Stimulated activated CD4-positive, alpha-beta T cell treated with anti-CD3 and anti-CD28 coated beads, Interleukin-15, amount 100 ng/mL, for 1 hour (primary cell): Measurements from ENCODE around the gene EGFL7.

Experiments used
- DNase-seq, 2 donors: peaks; one replicate each; pipeline ENCODE4 v3.0.0-alpha.2; 2020; ENCODE audit warnings: low read depth in 1 of 2, low spot score in 1 of 2

Gene EGFL7

DNA sequence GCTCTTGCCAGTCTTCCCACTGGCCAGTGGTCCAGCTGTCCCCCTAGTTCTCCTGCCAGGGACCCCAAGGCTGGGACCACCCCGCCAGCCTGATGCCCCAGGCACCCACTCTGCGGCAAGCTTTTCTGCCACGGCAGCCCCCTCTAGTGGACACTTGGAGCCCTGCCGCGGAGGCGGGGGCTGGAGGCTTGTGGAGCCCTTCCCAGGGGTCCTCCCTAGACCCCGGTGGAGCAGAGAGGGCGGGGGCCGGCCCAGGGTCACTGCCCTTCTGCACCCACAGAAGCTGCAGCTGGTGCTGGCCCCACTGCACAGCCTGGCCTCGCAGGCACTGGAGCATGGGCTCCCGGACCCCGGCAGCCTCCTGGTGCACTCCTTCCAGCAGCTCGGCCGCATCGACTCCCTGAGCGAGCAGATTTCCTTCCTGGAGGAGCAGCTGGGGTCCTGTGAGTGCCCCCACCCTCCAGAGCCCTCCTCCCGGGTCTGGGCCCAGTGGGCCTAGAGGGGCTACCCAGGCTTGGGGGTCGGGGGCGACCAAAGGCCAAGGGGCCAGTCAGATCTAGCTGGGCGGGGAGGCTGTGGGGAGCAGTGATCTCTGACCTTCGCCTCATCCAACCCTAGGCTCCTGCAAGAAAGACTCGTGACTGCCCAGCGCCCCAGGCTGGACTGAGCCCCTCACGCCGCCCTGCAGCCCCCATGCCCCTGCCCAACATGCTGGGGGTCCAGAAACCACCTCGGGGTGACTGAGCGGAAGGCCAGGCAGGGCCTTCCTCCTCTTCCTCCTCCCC is 9.1 kb downstream of the EGFL7 start:
- DNase-seq: peak in 1 of 2 donors; percentile 40

DNA sequence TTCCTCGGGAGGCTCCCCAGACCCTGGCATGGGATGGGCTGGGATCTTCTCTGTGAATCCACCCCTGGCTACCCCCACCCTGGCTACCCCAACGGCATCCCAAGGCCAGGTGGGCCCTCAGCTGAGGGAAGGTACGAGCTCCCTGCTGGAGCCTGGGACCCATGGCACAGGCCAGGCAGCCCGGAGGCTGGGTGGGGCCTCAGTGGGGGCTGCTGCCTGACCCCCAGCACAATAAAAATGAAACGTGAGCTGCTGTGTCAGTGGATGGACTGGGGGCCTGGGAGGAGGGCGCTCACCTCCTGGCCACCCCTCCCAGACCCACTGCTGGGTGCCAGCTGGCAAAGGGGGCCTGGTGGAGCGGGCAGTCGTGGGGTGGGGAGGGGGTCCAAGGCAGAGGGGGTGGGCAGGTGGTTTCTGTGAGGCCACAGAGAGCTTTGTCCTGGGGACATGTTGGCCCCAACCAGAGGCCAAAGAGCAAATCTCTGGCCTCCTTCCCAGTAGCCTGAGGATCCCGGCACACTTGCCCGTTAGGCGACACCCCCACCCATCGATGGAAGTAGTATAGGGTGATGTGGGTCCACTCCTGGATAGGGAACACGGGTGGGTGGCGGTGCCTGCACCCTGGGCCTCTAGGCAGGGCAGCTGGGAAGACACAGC is 9.8 kb downstream of the EGFL7 start:
- DNase-seq: no peak

DNA sequence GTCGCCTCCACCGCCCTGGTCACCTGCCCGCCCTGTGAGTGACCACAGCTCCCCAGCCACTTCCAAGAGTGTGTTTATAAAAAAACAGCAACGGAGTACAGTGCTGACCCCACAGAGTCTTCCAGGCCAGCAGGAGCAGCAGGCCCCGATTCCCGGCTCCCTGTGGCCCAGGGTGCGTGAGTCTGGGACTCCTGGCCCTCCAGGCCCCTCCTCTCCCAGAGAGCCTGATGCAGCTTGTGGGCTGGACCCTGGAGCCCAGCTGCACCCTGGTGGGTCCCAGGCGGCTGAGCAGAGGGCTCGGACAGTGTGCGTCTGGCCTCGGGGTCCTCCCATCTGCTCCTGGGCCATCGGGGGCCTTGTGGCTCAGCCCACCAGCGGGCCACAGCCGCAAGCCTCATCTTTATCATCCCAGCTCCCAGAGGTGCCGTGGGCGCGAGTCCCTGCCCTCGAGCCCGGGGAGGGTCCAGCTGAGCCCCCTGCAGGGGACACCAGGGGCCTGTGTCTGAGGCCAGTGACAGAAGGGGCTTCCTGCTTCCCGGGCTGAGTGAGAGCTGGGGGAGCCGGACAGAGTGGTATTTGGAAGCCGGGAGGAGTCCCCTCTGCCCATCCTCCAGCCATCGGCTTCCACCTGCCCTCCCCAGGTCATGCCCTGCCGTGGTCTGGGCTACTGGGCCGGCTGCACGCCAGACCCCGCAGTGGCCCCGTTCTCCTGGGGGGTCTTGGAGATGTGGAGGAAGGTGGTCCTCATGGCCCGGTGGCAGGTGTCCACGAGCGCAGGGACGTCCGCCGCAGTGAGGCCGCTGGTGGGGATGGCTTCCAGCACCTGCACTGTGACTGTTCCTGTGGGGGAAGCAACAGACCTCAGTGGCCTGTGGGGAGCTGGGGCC is 10.6 kb downstream of the EGFL7 start:
- DNase-seq: no peak

DNA sequence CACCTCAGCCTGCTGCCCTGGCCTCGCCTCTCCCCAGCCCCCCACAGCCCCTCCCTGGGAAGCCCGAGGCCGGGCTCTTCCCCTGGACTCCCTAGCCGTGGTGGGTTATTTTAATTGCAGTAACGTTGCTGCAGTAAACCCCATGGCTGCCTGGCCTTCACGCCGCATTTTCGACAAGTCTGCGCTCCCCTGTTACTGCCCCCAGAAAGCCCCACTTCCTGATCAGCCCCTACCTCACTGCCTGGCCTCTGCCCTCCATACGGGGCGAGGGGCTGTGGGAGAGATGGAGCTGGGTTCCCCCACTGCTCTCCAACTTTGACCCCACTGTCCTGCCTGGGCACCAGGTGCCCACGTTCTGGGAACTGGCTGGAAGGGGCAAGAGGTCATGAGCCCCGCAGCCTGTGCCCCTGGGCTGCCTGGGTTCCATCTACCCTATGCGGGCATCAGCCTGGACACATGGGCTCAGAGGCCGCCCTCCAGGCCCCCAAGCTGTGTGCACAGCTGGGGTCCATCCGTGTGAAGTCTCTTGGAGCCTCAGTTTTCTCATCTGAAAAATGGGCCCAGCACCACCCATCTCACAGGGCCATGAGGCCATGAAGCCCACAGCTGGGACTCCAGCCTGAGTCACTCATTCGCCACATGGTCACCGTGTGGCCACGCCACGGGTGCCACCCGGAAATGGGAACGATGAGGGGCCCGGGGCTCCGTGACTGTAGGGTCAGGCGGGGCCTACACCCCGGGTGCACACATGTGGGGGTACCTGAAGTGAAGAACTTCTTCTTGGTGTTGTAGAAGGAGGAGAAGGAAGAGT is 11.5 kb downstream of the EGFL7 start:
- no peak for DNase-seq

DNA sequence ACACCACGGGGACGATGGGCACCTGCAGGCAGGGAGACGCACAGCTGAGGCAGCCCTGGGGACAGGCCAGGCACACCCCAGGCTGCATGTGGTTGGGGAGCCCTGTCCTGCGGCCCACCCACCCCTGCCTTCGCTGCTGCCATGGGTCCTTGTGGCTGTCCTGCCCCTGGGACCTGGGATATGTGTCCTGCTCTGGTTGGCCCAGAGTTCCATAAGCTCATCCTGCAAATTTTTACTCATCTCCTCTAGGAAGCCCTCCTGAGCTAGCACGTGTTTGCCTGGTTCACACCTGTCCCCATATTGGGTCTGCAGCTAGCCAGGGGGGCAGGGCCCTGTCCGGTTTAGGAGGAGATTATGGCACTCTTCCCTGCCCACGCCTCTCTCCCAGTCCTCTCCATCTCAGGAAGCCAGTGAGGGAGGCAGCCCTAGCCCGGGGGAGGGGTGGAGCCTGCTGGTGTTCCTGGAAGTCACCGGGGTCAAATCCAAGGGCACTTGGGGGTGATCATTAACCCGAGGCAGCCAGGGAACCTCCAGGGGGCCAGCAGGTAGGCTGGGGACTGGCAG is 12.2 kb downstream of the EGFL7 start:
- DNase-seq: no peak

DNA sequence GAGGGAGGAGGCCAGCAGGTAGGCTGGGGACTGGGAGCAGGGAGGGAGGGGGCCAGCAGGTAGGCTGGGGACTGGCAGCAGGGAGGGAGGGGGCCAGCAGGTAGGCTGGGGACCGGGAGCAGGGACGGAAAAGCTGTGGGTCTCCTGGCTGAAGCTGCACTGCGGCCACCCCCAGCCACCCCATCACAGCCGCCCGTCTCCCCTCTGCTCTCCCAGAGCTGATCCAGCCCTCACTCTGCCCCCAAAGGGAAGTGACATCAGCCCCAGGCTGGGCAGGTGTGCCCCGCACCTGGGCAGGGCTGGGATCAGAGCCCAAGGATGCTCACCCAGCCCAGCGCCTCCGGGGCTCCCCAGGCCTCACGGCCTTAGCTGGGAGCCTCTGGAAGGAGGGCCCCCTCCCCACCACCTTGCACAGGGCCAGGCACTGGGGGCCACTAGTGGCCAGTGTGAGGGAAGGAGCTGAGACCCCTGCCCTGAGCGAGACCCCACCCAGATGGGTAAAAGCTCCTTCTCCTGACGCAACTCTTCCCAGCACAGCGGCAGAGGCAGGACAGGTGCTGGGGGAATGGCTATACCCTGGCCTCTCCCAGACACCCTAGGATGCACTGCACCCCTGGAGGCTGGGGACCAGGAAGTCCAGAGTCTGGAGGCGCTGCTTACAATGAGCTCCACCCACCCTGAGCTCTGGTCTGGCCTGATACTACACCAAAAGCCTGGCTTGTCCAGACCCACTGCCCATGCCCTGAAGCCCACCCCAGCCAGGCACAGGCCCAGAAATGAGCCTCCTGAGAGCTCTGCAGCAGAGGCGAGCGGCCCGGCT is 13.0 kb downstream of the EGFL7 start:
- no peak for DNase-seq

DNA sequence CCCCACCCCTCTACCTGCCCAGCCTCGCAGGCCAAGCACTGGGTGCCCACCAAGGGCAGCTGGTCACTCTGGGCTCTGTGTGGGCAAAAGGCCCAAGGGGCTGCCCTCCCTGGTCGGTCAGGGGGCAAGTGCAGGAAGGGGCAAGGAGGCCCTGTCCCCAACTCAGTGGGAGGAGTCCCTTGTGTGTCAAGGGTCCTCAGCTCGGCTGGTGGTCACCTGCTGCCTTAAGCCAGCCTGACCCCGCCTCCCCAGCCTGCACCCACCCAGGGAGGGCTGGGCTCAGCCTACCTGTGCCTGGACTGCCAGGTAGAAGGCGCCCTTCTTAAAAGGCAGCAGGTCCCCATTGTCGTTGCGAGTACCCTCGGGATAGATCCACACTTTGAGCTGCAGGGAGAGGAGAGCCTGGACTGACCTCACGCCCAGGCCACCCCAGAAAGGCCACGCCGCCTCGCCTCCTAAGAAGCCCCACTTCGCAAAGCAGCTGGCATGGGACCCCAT is 13.6 kb downstream of the EGFL7 start:
- DNase-seq: no peak

DNA sequence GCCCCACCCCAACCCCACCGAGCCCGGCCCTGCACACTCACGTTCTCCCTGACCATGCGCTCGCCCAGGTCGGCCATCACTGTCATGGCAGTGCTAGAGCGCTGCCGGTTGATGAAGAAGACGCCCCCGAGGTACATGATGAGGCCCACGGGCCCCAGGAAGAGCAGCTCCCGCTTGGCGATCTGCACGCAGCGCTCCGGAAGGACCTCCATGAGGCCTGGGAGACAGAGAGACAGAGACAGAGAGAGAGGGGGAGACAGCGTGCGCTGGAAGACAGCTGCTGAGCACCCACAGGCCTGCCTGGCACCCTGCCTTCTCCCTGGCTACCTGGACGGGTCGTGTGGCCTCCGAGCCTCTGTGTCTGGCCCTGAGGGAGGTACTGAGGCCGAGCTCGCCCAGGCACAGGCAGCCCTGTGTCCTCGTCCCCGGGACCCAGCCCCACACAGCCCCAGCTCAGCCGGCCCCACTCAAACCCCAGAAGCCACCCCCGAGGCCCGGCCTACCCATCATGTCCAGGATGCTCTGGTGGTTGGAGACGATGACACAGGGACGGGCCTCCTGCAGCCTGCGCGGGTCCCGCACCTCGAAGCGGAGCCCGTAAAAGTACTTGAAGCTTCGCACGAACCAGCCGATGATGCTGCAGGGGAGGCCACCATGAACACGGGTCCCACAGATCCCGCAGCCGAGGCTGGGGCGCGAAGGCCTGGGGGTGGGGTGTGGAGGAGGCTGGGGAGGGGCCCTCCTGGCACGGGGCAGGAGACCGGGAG is 14.4 kb downstream of the EGFL7 start:
- DNase-seq: no peak

DNA sequence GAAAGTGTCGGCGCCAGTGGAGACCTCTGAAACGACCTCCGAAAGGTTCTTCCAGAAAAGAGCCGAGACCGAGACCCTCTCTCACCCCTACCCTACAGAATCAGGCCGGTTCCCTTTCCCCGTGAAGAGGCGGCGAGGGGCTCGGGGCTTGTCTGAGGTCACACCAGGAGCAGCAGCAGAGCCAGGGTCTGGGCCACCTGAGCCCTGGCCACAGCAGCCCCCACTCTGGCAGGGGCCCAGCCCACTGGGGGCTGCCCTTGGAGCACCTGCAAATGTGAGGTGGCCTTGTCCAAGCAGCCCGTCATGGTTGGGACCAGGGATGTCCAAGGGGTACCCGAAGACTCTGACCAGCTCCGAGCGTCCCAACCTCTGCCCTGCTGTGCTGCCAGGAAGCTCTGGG is 15.3 kb downstream of the EGFL7 start:
- DNase-seq: no peak

DNA sequence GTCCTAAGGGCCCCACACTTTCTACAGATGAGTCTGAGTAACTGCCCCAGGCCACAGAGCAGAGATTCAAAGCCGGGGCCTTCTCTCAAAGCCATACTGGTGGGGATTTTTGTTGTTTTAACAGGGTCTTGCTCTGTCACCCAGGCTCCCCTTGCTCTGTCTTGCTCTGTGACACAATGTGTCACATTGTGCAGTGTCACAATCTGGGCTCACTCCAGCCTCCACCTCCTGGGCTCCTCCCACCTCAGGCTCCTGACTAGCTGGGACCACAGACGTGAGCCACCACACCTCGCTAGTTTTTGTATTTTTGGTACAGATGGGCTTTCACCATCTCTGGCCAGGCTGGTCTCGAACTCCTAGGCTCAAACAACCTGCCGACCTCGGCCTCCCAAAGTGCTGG is 15.9 kb downstream of the EGFL7 start:
- DNase-seq: no peak

DNA sequence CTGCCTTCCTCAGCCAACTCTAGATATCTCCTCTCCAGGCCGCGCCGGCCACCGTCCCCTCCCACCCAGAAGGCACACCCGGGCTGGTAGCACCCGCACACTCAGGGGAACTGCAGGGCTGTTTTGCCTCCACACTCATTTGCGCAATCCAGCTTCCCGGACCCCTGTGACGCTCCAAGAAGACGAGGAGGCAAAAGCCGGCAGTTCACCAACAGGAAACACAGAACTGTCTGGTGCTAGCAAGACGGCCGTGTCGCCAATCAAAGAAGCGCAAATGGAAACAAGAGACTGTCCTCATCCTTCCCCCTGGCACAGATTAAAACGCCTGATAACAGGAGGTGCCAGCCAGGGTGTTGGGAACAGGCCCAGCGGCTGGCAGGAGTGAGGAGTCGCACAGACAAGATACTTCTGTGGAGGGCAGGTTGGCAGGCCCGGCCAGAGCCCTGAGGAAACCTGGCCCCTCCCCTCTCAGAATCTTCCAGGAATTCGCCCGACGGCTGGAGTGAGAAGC is 16.8 kb downstream of the EGFL7 start:
- no peak for DNase-seq

DNA sequence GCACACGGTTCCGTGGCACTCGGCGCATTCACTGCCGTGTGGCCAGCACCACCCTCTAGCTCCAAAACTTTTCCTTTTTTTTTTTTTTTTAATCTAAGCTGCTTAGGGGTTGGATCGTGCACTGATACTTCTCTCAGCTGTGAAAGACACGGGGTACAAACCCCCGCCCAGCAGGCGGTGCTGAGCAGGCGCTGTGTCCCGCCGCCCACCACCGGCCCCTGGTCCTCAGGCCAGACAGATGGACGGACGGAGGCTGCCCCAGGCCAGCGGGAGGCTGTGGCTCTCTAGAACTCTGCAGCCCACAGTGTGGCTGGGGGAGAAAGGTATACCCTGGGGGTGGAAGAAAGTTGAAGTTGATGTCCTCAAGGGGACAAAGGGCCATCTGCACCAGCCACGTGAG is 18.3 kb downstream of the EGFL7 start:
- DNase-seq: no peak

DNA sequence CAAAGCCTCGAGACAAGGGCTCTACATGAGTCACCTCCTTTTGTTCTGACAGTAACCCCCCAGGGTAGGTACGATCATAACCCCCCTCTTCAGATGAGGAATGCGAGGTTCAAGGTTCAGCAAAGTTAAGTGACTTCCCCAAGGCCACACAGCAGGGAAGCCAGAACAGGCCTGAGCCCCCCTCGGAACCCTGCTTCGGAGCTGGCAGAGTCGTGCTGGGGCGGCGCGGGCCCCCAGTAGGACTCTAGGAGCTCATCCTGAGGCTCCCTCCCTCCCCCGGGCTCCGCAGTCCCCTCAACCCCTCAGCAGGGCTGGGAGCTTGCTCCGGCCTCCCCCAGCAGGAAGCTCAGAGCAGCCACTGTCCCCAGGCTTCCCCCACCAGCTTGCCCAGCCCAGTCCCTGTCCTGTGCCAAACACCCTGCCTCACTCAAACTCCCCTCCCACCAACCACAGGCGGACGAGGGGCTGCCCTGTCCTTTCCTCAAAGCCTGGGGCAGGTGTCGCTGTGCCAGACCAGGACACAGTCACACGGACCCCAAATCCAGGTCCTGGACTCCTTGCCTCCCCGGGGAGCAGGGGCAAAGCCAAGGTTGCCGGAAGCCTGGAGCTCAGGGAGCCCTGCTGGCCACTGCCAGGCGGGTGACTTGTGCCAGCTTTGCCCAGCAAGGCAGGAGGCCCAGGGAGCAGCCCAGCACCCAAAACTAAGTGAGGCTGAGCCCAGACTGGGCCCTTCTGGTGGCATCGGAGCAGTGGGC is 19.4 kb downstream of the EGFL7 start:
- no peak for DNase-seq

DNA sequence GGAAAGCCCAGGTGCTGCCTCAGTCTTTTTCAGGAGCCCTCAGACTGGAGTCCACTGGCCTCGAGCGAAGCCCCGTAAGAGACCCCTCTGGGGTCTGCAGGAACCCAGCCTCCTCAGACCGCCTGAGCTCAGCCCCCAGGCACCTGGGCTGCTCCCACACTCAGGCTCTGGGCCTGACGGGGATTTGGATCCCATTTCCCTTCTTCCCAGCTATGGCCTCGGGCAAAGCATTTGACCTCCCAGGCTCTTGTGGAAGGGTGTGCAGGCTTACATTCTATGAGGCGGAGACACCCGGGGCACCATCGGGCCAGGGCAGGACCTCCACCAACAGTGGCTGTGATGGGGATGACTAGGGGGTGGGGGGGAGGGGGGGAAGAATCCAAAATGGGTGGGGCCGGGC is 20.0 kb downstream of the EGFL7 start:
- no peak for DNase-seq

DNA sequence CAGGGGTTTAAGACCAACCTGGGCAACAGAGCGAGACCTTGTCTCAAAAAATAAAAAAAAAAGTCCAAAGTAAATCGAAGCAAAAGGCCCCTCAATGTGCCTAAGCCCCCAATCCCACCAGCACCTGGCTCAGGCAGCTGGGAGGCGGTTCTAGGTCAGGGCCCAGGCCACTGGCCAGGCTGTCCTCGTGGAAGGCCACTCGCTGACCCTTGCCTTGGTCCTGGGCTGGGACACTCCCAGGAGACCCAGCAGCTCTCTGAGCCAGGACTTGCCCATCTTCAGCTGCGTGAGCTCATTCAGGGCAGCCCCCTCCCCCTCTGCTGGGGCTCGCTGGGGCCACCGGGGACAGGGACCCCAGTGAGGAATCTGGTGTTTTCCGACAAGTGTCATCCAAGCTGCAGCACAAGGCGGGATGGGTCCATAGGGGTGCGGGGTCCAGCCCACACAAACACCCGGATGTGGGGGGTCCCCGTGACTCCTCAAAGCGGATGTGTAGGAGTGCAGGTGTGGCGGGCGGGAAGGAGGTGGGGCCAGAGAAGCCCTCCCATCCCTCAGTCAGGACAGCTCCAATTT is 20.5 kb downstream of the EGFL7 start:
- no peak for DNase-seq

DNA sequence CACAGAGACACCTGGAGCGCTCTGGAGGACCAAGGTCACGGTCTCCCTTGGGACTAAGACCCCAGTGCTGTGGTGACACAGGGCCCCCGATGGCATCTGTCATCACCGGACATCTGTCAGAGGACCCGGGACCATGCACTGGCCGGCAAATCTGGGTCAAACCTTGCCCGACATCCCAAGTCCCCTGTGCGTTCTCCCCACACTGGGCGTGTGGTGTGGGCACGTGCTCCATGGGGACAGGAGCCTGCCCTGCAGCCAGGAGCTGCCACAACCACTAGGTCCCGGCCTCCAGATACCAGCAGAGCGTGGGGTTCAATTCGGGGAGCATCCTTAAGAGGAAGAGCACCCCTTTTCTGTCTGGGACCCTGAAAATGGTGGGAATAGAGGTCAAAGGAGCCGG is 21.0 kb downstream of the EGFL7 start:
- DNase-seq: no peak

DNA sequence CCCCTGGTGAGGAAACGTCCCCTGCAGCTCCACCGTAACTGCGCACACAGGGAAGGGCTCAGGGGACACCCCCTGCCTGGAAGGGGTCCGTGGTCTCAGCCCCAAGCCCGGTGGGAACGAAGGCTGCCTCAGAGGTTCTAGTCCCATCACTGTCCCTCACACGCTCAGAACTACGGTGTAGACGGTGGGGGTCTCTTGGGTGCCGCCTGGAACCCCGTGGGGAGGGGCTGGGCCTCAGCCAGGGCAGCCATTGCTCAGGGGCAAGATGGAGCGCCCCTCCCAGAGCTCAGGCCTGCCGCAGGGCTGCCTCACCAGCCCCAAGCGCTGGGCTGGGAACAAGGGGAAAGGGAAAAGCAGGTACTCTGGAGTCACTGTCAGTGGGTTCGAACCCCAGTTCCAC is 21.6 kb downstream of the EGFL7 start:
- no peak for DNase-seq

DNA sequence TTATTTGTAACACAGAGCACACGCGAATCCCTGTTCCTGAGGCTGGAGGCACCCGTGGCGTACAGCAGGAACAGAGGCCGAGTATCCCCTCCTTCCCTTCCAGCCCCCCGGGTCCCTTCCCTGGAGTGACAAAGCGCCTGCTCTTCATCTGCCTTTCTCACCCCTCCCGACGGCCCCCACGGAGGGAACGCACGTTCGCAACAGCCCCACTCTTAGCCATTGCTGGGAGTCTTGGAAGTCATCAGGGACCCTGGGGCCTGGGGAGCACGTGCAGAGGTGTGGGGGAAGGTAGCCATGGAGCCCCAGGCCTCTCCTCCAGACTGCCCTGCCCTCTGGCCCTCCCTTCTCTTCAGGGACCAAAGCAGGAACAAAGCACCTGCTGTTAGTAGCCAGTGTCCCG is 22.1 kb downstream of the EGFL7 start:
- DNase-seq: no peak
